NCI-H2029 (cell line): Measurements from ENCODE around the gene CDC42SE2.
"Not testable (repeated sequence)": the region's sequence is repeated elsewhere in the genome, so short reads cannot be mapped to it uniquely, and the experiment has no call there.

ENCODE experiments used
- DNase-seq: peaks from one replicate; lab custom pipeline; 2025; lab: John Stamatoyannopoulos, UW

Gene CDC42SE2

DNA sequence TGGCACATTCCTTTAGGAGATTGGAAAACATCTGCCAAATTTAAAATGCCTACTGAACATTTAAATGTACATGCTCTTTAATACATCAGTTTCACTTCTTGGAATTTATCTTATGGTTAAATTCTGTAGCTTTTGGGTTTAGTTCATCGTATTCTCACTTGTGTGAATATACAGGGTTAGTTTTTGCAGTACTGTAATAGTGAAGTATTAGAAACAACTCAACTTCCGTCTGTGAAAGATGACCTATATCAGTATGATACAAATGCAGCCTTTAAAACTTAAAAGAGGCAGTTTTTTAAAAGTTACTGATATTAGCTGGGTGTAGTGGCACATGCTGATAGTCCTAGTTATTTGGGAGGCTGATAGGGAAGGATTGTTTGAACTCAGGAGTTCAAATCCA lies 57.2 kb downstream of the CDC42SE2 start:
- DNase-seq: no peak

DNA sequence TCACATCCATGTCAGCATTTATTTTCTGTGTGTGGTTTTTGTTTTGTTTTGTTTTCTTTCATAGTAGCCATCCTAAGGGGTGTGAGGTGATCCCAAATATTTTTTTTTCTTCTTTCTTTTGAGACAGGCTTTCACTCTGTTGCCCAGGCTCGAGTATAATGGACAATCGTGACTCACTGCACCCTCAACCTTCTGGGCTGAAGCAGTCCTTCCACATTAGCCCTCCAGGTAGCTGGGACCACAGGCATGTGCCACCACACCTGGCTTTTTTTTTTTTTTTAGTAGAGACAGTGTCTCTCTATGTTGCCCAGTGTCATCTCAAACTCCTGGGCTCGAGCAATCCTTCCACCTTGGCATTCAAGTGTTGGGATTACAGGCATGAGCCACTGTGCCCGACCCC lies 59.1 kb downstream of the CDC42SE2 start:
- DNase-seq: no peak

DNA sequence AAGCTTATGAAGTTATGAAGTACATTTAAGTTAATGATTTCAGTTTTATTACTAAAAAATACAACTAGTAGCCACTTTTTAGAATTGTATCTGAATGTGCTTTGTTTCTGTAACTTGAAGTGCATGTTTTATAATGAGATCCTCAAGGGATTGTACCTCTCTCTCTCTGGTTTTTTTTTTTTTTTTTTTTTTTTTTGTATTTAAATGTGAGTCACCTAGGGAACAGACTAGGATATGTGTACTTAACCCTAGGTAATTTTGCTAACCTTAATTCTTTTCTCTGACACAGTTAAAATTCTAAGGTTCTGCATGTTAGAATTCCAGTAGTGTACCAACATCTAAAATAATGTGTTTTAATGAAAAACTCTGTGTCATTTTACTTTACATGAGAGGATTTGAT lies 59.5 kb downstream of the CDC42SE2 start:
- DNase-seq: no peak

DNA sequence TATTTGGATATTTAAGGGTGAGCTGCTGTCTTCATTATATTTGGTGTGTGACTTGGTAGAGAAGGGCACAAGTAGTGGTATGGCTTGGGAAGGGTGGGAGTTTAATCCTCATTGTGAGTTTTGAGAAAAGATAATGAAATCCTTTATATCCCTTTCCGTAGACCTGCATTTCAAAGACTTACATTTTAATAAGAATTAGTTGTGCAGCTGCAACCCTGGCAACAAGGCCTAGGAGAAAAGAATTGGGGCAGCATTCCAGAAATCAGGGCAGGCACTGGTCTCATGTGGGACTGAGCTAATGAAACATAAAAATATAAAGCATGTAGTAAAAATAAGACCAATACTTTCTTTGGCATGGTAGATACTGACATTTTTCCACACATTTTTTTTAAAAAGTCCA lies 60.5 kb downstream of the CDC42SE2 start:
- DNase-seq: no peak

DNA sequence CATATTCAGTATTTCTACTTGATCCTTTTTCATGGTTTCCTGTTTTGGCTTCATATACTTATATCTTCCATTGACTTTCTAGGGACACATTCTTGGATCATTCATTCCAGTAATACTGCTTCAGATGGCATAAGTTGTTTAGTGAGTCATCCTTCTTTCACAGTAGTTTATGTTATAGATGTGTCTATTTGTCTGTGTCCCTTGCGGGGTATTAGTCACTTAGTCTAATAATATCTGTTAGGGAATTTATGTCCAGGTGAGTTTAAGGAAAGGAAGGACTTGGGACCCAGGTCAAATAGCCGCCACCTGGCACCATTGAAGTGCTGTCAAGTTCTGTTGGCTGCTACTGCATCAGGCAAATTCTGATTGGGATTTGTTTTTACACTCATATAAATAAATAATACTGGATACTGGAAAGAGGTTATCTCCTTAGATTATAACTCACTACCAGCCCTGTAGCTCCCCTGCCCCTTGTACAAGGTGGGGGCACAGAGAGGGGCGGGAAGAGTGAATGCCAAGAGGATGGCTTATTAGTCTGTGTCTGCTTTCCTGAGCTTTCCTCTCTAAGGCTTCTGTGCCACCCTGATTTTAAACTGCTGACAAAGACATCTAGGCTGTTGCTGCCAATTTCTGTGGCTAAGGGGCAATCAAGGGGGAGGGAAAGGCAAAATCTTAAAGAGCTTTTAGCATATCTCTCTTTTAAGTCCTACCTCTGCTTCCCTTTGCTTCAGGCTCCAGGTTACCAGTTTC lies 64.9 kb downstream of the CDC42SE2 start:
- DNase-seq: no peak

DNA sequence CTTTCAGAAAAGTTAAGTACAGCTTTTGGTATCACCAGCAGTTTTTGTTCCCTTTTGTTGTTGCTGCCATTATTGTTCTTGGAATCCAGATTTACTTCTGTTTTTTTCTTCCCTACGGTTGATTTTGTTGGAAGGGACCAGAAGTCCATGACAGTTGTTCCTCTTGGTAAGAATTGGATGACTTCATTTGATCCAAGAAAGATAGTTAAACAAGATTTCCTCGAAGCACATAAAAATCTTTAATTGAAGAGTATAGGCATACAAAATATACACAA lies 65.4 kb downstream of the CDC42SE2 start:
- no peak for DNase-seq

DNA sequence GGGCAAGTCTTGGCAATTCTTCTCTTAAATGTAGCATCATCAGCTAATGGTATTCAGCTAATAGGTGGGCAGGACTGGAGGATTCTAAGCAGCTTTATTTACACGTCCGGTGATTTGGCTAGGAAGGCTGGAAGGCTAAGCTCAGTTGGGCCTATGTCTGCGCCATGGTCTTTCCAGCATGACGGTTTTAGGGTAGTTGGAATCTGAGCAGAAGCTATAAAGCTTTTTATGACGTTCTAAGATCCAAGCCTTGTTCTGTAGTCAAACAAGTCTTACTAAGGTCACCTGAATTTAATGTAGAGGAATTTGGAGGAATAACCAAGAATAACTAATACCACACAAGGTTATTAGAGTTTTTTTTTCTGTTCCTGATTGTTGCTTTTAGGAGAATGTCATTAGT lies 66.2 kb downstream of the CDC42SE2 start:
- no peak for DNase-seq

DNA sequence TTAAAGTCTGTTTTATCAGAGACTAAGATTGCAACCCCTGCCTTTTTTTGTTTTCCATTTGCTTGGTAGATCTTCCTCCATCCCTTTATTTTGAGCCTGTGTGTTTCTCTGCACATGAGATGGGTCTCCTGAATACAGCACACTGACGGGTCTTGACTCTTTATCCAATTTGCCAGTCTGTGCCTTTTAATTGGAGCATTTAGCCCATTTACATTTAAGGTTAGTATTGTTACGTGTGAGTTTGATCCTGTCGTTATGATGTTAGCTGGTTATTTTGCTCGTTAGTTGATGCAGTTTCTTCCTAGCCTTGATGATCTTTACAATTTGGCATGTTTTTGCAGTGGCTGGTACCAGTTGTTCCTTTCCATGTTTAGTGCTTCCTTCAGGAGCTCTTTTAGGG lies 71.9 kb downstream of the CDC42SE2 start:
- DNase-seq: not testable (repeated sequence)

DNA sequence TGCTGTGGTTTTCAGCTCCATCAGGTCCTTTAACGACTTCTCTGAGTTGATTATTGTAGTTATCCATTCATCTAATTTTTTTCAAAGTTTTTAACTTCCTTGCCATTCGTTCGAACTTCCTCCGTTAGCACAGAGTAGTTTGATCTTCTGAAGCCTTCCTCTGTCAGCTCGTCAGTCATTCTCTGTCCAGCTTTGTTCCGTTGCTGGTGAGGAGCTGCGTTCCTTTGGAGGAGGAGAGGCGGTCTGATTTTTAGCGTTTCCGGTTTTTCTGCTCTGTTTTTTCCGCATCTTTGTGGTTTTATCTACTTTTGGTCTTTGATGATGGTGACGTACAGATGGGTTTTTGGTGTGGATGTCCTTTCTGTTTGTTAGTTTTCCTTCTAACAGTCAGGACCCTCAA lies 72.9 kb downstream of the CDC42SE2 start:
- not testable (repeated sequence) for DNase-seq

DNA sequence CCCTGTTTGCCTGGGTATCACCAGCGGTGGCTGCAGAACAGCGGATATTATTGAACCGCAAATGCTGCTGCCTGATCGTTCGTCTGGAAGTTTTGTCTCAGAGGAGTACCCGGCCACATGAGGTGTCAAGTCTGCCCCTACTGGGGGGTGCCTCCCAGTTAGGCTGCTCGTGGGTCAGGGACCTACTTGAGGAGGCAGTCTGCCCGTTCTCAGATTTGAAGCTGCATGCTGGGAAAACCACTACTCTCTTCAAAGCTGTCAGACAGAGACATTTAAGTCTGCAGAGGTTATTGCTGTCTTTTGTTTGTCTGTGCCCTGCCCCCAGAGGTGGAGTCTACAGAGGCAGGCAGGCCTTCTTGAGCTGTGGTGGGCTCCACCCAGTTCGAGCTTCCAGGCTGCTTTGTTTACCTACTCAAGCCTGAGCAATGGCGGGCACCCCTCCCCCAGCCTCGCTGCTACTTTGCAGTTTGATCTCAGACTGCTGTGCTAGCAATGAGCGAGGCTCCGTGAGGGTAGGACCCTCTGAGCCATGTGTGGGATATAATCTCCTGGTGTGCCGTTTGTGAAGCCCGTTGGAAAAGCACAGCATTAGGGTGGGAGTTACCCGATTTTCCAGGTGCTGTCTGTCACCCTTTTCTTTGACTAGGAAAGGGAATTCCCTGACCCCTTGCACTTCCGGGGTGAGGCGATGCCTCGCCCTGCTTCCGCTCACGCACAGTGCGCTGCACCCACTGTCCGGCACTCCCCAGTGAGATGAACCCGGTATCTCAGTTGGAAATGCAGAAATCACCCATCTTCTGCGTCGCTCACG lies 73.6 kb downstream of the CDC42SE2 start:
- DNase-seq: not testable (repeated sequence)

DNA sequence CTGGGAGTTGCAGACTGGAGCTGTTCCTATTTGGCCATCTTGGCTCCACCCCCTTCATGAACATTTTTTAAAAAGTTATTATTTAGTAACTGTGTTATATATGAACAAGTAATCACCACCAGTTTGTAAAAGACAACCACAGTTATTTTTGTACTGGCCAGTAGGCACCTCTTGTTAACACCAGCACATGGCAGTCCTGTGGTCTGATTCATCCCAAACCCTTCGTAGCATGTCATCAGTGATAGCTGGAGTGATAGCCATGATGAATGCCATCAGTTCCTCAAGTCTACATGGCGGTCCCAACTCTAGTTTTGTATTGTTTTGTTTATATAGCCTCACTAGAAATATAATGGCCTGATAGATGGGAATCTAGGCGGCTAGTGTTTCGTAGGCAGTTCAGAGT lies 74.2 kb downstream of the CDC42SE2 start:
- no peak for DNase-seq

DNA sequence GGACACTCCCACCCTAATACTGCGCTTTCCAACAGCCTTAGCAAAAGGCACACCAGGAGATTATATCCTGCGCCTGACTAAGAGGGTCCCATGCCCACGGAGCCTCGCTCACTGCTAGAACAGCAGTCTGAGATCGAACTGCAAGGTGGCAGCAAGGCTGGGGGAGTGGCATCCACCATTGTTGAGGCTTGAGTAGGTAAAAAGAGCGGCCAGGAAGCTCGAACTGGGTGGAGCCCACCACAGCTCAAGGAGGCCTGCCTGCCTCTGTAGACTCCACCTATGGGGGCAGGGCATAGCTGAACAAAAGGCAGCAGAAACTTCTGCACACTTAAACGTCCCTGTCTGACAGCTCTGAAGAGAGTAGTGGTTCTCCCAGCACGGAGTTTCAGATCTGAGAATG lies 80.4 kb downstream of the CDC42SE2 start:
- not testable (repeated sequence) for DNase-seq

DNA sequence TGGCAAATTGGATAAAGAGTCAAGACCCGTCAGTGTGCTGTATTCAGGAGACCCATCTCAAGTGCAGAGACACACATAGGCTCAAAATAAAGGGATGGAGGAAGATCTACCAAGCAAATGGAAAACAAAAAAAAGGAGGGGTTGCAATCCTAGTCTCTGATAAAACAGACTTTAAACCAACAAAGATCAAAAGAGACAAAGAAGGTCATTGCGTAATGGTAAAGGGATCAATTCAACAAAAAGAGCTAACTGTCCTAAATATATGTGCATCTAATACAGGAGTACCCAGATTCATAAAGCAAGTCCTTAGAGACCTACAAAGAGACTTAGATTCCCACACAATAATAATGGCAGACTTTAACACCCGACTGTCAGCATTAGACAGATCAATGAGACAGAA lies 82.4 kb downstream of the CDC42SE2 start:
- DNase-seq: not testable (repeated sequence)

DNA sequence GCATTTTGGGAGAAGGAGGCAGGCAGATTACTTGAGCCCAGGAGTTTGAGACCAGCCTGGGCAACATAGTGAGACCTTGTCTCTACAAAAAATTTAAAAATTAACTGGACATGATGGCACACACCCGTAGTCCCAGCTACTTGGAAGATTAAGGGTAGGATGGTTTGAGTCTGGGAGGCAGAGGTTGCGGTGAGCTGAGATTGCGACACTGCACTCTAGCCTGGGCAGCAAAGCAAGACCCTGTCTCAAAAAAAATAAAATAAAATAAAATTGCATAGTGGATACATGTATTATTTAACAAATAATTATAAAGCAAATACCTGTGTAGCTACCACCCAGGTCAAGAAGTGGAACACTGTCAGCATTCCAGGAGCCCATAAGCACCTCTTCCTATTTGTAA lies 90.1 kb downstream of the CDC42SE2 start:
- no peak for DNase-seq

DNA sequence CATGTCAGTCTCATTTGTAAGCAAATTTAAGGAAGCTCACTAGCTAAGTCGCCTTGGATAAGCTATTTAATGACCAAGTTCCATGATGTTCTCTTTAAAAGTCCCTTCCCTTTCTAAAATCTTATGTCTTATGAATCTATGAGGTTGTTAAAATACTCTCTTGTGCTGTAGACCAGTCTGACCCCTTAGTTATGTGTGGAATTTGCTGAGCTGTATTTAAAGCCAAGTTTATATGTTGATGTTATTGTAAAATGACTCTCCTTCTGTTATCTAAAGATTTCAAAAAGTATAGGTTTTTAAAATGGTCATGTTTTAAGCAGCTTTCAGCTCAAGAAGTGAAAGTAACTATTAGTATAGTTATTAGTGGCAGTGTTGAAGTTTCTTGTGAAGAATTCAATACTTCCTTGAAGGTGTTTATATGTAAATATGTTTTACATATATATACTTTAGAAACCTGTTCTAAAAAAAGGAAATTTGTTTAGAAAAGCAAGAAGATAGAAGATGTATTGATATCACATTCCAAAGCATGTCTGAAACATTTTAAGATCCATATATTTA lies 92.2 kb downstream of the CDC42SE2 start:
- no peak for DNase-seq

DNA sequence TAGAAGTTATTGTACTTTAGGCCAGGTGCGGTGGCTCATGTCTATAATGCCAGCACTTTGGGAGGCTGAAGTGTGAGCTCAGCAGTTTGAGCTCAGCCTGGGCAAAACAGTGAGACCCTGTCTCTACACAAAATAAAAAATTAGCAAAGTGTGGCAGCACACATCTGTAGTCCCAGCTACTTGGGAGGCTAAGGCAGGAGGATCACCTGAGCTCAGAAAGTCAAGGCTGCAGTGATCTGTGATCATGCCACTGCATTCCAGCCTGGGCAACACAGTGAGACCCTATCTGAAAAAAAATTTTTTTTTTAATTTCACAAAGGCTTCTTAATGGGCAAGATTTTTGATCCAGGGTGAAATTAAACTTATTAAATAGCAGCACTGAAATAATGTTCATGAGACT lies 92.8 kb downstream of the CDC42SE2 start:
- DNase-seq: no peak

DNA sequence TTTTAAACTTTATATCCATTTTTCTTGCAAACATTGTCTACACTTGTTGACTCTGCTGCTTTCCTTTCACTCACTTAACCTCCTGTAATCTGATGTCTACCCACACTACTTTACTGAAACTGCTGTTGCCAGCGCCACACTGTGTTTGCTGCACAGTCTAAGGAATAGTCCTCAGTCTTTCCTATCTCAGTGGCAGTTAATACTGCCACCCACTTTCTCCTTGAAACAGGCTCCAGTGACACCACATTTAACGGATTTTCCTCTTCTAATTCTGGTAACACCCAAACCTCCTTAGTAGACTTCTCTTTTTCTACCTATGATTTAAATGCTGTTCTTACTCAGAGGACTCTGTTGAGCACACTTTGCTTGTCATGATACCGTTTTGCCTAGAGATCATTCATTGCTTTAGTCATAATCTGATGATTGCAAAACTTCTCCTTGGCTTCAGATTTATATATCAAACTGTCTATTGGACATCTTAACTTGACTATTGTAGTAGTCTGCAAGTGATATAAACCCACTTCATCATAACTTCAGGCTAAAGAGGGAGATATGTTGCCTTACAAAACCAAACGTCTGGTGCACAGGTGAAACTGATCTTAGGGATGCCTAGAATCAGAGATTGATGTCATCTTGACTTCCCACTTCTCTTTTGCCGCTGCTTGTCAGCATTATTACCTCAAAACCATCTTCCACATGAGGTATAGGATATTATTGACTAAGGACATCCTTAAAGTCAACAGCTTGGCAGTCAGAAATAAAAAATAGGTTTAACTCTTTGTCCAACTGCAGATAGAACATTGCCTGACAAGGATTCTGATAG lies 94.1 kb downstream of the CDC42SE2 start:
- DNase-seq: no peak

DNA sequence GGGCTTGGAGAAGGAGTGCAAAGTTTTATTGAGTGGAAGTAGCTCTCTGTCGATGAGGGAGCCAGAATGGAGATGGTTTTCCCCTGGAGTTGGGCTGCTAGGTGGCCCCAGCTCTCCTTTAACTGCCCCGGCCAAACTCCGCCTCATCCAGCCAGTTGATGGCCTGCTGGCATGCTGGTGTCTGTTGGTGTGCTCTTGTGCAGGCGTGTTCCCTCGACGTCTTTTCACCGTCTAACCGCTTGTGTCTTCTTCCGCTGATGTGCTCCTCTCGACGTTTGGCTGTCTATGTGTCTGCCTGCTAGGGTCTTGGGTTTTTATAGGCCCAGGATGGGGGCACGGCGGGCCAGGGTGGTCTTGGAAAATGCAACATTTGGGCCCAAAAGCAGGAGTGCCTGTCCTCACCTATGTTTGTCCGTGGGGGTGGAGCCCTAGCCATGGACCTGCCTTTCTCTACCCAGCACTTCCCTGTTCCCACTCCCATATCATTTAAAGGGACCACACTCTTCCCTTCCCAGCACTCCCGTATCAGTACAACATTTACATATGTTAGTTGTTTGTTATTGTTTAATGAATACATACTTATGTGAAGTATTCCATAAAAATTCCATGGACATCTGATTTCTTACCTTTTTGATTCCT lies 97.9 kb downstream of the CDC42SE2 start:
- DNase-seq: no peak

DNA sequence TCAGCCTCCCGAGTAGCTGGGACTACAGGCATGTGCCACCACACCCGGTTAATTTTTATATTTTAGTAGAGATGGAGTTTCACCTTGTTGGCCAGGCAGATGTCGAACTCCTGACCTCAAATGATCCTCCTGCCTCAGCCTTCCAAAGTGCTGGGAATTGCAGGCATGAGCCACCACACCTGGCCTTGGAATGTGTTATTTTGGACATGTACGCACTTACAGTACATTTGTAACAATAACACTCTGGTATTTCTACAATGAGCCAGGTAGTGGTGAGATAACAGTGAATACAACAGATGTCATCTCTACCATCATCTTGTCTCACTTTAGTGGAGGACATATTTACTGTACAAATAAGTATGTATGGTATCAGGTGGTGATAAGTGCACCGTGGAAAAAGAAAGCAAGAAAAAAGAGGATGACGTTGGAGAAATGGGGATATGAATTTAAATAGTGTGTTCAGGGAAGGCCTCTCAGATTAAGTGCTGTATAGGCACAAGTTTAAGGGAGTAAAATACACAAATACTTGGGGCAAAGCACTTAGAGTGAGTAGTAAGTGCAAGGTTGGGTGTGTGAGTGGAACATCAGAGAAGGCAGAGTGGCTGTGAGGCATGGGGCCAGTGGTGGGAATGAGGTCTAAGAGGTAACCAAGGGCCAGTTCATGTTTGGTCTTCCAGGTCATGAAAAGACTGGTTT lies 100.1 kb downstream of the CDC42SE2 start:
- peak; percentile 31 for DNase-seq

DNA sequence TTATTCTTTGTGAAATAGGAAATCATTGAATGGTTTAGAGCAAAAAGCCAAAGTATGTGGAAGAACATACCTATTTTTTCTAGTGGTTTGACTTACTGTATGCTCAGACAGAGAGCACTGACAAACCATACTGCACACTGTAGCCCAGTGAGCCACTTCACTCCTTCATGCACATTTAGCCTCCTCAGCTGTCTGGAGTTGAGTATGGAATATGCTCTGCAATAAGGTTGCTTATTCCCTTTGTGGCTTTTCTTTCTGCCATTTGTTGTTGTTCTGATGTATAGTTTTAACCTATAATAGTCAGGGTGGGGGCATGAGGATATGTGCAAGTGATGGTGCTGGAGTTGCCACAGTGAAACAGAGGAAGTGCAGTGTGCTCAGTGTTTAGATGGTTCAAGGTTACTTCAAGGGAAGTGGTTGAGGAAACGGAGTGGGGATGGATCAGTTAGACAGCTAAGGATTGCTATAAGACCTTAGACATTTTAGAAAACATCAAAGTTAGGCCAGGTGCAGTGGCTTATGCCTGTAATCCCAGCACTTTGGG lies 100.7 kb downstream of the CDC42SE2 start:
- DNase-seq: no peak

DNA sequence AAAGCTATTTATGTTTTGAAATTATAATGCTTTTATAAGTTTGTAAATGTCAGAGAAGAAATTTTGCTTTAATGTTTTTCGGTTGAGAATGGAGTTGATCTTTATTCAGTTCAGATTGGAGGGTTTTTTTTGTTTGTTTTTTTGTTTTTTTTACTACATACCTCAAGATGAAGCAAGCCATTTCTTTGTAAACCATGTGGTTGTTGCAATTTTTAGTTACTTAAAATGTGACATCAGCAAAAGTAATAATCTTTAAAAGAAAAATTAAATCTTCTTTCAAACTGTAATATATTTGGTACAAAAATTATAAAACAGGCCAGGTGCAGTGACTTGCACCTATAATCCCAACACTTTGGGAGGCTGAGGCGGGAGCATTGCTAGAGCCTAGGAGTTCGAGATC lies 102.6 kb downstream of the CDC42SE2 start:
- DNase-seq: no peak
